Breast epithelium (tissue), 4 donors: ENCODE measurements around the gene PIAS2. TPM values are rescaled to one million over a fixed set of nuclear protein-coding genes. Genes with fewer than 3 reads are reported as not detected.
A peak's percentile ranks its signal among the peaks of the same experiment; 100 is the strongest.

ENCODE experiments used
- DNase-seq, 2 donors: peaks; one replicate each; pipeline ENCODE4 v3.0.0-alpha.2; 2019; ENCODE audit warnings: low spot score in 2 of 2
- H3K27ac ChIP-seq, 2 donors: fragments of 200-600 bp; sonication (generic) in 1 of 2; one replicate each; pipeline ENCODE4 v1.5.1; 2016 to 2019; ENCODE audit warnings: mild to moderate bottlenecking in 1 of 2
- H3K27me3 ChIP-seq, 2 donors: fragments of 200-600 bp; sonication (generic) in 1 of 2; one replicate each; pipeline versions ENCODE4 v1.5.1 to v1.6.0; 2017 to 2019; ENCODE audit warnings: control low read depth in 1 of 2, mild to moderate bottlenecking in 1 of 2
- H3K36me3 ChIP-seq: fragments of 200-600 bp; one replicate; pipeline ENCODE4 v1.5.1; 2019
- H3K4me1 ChIP-seq, 2 donors: fragments of 200-600 bp; sonication (generic); one replicate each; pipeline ENCODE4 v1.5.1; 2016 to 2019; ENCODE audit warnings: control low read depth in 1 of 2
- H3K4me3 ChIP-seq, 3 donors: fragments of 200-600 bp; sonication (generic); 1 replicate in 2 of 3; 2 replicates in 1 of 3; pipeline ENCODE4 v1.5.1; 2016 to 2019; ENCODE audit warnings: mild to moderate bottlenecking in 3 of 3, moderate library complexity in 2 of 3
- H3K9me3 ChIP-seq, 2 donors: fragments of 200-600 bp; sonication (generic) in 1 of 2; one replicate each; pipeline ENCODE4 v1.5.1; 2016 to 2019; ENCODE audit warnings: control low read depth in 1 of 2
- POLR2A ChIP-seq: fragments of 450-650 bp; IDR thresholded peaks from one replicate; pipeline ENCODE4 v1.6.1; 2016; ENCODE audit warnings: antibody characterized with exemption, mild to moderate bottlenecking, moderate library complexity
- POLR2AphosphoS5 ChIP-seq, 3 donors: sonication (generic); formaldehyde crosslinking; IDR thresholded peaks; one replicate each; pipeline ENCODE4 v1.6.1; 2017; ENCODE audit warnings: antibody characterized with exemption in 3 of 3
- intact Hi-C: fragments of 100-400 bp; cut with DNase I; formaldehyde crosslinking; loops from one replicate; pipeline ENCODE4 v1.15.1; 2023; ENCODE audit warnings: low total_unique reads
- total RNA-seq, 3 donors: library from RNA; depleted of rRNA; stranded (reverse); fragments of >200 nt; gene quantifications; one replicate each; pipeline ENCODE4 v1.1.0, GENCODE V29; 2016
- TF ChIP-seq, protein P1 (sequence below), 3 donors: fragments of 450-650 bp; IDR thresholded peaks; one replicate each; pipeline ENCODE4 v1.5.1; 2016 to 2017; ENCODE audit warnings: antibody characterized with exemption in 3 of 3, mild to moderate bottlenecking in 3 of 3, moderate library complexity in 3 of 3

PIAS2 gene
- total RNA-seq, 3 donors from 2014 or later: 28.2 to 37.0 (median 30.6) TPM

DNA sequence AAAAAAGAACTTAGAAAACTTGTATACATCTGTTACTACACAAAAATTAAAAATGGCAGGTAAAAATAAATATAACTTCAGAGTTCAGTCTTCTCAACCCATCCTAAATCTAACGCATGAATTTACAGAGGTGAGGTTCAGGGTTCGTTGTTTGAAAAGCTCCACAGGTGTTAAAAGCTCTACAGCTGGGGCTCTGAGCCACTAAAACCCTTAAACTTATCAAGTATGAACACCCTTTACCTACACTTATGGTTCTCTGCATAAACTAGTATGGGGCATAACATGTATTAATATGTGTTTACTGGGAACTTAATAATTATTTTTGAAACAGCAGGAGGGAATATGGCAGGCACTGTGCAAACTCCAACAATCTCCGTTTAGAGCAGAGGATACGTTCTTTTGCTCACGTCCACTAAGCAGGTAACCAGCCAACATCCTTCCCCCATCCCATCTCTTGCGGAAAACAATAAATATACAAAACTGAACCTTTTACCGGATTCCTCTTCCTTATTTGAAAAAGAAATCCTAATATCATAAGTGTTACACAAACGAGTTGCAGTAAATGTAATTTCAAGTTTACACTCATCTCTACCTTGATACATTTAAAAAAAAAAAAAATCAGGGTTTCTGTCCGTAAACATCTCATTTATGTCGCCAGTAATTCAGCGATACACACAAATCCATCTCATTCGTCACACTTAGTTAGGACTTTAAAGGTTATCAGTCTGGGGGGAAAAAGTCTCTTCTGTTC, 1.3 kb downstream of the PIAS2 start:
- no peak for DNase-seq
- H3K27me3 ChIP-seq: no peaks in the 10 kb centered on the region
- no peaks in the 10 kb centered on the region for H3K4me1 ChIP-seq
- H3K9me3 ChIP-seq: no peaks in the 10 kb centered on the region
- H3K36me3 ChIP-seq: no peaks in the 10 kb centered on the region
- H3K4me3 ChIP-seq: peak overlapping the region; percentile 71 to 80 (median 80)
- TF ChIP-seq POLR2A: no peak
- TF ChIP-seq POLR2AphosphoS5 (IDR thresholded peaks at IDR 0.05): no peak
- TF ChIP-seq, protein P1, sequence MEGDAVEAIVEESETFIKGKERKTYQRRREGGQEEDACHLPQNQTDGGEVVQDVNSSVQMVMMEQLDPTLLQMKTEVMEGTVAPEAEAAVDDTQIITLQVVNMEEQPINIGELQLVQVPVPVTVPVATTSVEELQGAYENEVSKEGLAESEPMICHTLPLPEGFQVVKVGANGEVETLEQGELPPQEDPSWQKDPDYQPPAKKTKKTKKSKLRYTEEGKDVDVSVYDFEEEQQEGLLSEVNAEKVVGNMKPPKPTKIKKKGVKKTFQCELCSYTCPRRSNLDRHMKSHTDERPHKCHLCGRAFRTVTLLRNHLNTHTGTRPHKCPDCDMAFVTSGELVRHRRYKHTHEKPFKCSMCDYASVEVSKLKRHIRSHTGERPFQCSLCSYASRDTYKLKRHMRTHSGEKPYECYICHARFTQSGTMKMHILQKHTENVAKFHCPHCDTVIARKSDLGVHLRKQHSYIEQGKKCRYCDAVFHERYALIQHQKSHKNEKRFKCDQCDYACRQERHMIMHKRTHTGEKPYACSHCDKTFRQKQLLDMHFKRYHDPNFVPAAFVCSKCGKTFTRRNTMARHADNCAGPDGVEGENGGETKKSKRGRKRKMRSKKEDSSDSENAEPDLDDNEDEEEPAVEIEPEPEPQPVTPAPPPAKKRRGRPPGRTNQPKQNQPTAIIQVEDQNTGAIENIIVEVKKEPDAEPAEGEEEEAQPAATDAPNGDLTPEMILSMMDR (IDR thresholded peaks at IDR 0.05): no peak
- H3K27ac ChIP-seq: peak overlapping the region in 1 of 2 donors; percentile 87
- intact Hi-C loops: no loop called here

DNA sequence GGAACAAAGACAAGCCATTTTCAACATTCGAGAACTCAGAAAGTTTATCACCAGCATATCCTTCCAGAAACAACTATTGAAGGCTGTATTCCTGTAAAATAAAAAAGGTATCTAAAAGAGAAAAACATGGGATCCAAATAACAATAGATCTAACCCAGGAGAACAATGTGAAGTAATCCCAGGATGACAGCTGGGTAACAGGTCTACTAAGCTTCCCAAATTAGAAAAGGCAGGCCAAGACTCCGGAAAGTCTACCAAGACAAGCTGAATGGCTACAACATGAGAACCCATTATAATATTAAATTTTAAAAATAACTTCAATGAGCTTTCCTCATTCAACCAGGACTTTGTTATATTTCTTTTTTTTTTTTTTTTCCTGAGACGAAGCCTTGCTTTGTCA, 6.5 kb downstream of the PIAS2 start:
- H3K4me3 ChIP-seq: no peak overlapping the region
- no peak for TF ChIP-seq POLR2A
- TF ChIP-seq, protein P1 (IDR thresholded peaks at IDR 0.05): no peak
- TF ChIP-seq POLR2AphosphoS5 (IDR thresholded peaks at IDR 0.05): no peak
- no peaks in the 10 kb centered on the region for H3K4me1 ChIP-seq
- intact Hi-C loops: no loop called here
- DNase-seq: no peak
- no peaks in the 10 kb centered on the region for H3K27me3 ChIP-seq
- H3K27ac ChIP-seq: no peak overlapping the region
- no peaks in the 10 kb centered on the region for H3K9me3 ChIP-seq
- H3K36me3 ChIP-seq: no peaks in the 10 kb centered on the region

DNA sequence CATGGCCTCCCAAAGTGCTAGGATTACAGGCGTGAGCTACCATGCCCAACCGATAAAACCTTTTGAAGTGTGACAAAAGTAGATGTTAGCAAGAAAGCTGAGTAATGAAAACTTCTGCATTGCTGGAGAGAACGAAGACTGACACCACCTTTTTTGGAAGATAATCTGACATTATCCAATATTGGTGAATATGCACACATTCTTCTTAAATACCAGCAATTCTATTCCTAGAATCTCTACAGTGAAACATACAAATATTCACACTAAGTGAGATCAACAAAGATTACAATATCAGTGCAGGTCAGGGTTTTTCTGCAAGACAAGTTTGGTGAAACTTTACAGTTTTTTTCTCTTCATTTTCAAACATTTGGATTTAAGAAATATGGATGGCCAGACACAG, 7.8 kb downstream of the PIAS2 start:
- Histone ChIP-seq H3K27me3 (no peaks in the 10 kb centered on the region), H3K27ac (no peak overlapping the region), H3K36me3 (no peaks in the 10 kb centered on the region), H3K9me3 (no peaks in the 10 kb centered on the region), H3K4me3 (no peak overlapping the region), H3K4me1 (no peaks in the 10 kb centered on the region)
- TF ChIP-seq, protein P1 (IDR thresholded peaks at IDR 0.05): no peak
- TF ChIP-seq POLR2AphosphoS5 (IDR thresholded peaks at IDR 0.05): no peak
- no peak for TF ChIP-seq POLR2A
- intact Hi-C loops: no loop called here
- no peak for DNase-seq

DNA sequence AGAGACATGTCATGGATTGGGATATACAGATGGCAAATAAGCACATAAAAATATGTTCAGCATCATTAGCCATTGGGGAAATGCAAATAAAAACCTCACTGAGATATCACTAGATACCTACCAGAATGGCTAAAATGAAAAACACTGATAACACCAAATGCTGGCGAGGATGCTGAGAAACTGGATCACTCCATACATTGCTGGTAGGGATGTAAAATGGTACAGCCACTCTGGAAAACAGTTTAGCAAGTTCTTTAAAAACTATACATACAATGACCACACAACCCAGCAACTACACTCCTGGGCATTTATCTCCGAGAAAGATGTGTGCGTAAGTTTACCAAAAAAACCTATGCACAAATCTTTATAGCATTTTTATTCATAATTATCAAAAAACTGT, 13.9 kb downstream of the PIAS2 start:
- no peak for DNase-seq
- no peak overlapping the region for H3K4me3 ChIP-seq
- no peaks in the 10 kb centered on the region for H3K4me1 ChIP-seq
- no peaks in the 10 kb centered on the region for H3K9me3 ChIP-seq
- H3K27me3 ChIP-seq: no peaks in the 10 kb centered on the region
- TF ChIP-seq POLR2AphosphoS5 (IDR thresholded peaks at IDR 0.05) (no peak), POLR2A (no peak)
- TF ChIP-seq, protein P1 (IDR thresholded peaks at IDR 0.05): no peak
- no peaks in the 10 kb centered on the region for H3K36me3 ChIP-seq
- intact Hi-C loops: no loop called here
- H3K27ac ChIP-seq: no peak overlapping the region

DNA sequence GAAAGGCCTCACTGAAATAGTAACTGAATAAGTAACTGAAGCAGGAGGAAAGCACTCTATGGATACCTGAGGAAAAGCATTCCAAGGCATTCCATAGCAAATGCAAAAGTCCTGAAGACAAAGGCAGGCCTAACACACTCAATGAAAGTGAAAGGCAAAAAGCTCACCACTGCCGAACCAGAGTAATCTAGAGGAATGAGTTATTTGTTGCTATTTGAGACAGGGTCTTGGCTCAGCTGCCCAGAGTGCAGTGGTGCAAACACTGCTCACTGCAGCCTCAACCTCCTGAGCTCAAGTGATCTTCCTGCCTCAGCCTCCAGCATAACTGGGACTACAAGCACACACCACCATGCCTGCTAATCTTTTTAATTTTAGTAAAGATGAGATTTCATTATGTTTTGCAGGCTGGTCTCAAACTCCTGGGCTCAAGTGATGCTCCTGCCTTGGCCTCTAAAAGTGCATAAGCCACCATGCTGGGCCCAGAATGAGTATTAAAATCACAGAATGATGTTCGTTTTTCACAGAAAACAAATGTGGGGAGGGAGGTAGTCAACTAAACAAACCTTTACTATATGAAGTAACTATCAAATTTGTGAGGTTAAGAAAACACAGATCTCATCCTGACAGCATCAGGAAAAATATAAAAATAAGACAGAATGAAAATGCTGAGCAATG, 17.9 kb downstream of the PIAS2 start:
- Histone ChIP-seq H3K27ac (no peak overlapping the region), H3K9me3 (no peaks in the 10 kb centered on the region), H3K4me1 (no peaks in the 10 kb centered on the region), H3K27me3 (no peaks in the 10 kb centered on the region), H3K36me3 (no peaks in the 10 kb centered on the region), H3K4me3 (no peak overlapping the region)
- TF ChIP-seq POLR2A: no peak
- TF ChIP-seq, protein P1 (IDR thresholded peaks at IDR 0.05): no peak
- no peak for TF ChIP-seq POLR2AphosphoS5 (IDR thresholded peaks at IDR 0.05)
- intact Hi-C loops: no loop called here
- no peak for DNase-seq
